Osteoblast (primary cell): ENCODE measurements around the gene ADGRF4. TPM values are rescaled to one million over a fixed set of nuclear protein-coding genes. Genes with fewer than 3 reads are reported as not detected.

Source experiments
- DNase-seq: peaks from one replicate; pipeline ENCODE4 v3.0.0; 2011; ENCODE audit warnings: low spot score, mixed read lengths; ENCODE audit not compliant: insufficient read length; ENCODE audit errors: missing footprints
- H2AFZ ChIP-seq: 2 replicates; pipeline ENCODE4 v1.6.0; 2011; ENCODE audit warnings: mild to moderate bottlenecking, low read length
- H3K27ac ChIP-seq: 2 replicates; pipeline ENCODE4 v1.5.1; 2011; ENCODE audit warnings: mild to moderate bottlenecking, low read depth, low read length, moderate library complexity
- H3K27me3 ChIP-seq: 2 replicates; pipeline ENCODE4 v1.6.0; 2012; ENCODE audit warnings: mild to moderate bottlenecking, control low read depth, inconsistent platforms, low read length, moderate library complexity; ENCODE audit not compliant: insufficient read depth
- H3K36me3 ChIP-seq: 2 replicates; pipeline ENCODE4 v1.5.1; 2011; ENCODE audit warnings: mild to moderate bottlenecking, low read length, control low read depth, moderate library complexity; ENCODE audit not compliant: insufficient read depth
- H3K4me1 ChIP-seq: 2 replicates; pipeline ENCODE4 v1.5.1; 2011; ENCODE audit warnings: mild to moderate bottlenecking, low read length, control low read depth, moderate library complexity; ENCODE audit not compliant: insufficient read depth
- H3K4me2 ChIP-seq: 2 replicates; pipeline ENCODE4 v1.6.0; 2011; ENCODE audit warnings: mild to moderate bottlenecking, low read length; ENCODE audit not compliant: insufficient read depth
- H3K4me3 ChIP-seq: fragments of 200-600 bp; sonication (generic); 3 replicates; pipeline ENCODE4 v1.5.1; 2012; ENCODE audit warnings: mild to moderate bottlenecking, low read length, inconsistent platforms; ENCODE audit not compliant: insufficient read depth
- H3K79me2 ChIP-seq: 2 replicates; pipeline ENCODE4 v1.6.0; 2012; ENCODE audit warnings: mild to moderate bottlenecking, low read length, control low read depth, inconsistent platforms; ENCODE audit not compliant: insufficient read depth
- H3K9me3 ChIP-seq: 2 replicates; pipeline ENCODE4 v1.5.1; 2011; ENCODE audit warnings: low read depth, low read length, control low read depth
- H4K20me1 ChIP-seq: 2 replicates; pipeline ENCODE4 v1.6.0; 2012; ENCODE audit warnings: mild to moderate bottlenecking, low read length, control low read depth; ENCODE audit not compliant: insufficient read depth
- total RNA-seq: library from RNA; depleted of rRNA; stranded (reverse); fragments of >200 nt; gene quantifications from 2 replicates; pipeline ENCODE4 v1.2.3, GENCODE V29; 2012
- TF ChIP-seq, protein P1 (sequence below): IDR thresholded peaks from 2 replicates; pipeline ENCODE4 v1.5.1; 2011; ENCODE audit warnings: mild to moderate bottlenecking, low read depth, low read length, moderate library complexity; ENCODE audit errors: extremely low read depth

ADGRF4 gene
- total RNA-seq, 1 donor, result under 0.01 TPM

DNA sequence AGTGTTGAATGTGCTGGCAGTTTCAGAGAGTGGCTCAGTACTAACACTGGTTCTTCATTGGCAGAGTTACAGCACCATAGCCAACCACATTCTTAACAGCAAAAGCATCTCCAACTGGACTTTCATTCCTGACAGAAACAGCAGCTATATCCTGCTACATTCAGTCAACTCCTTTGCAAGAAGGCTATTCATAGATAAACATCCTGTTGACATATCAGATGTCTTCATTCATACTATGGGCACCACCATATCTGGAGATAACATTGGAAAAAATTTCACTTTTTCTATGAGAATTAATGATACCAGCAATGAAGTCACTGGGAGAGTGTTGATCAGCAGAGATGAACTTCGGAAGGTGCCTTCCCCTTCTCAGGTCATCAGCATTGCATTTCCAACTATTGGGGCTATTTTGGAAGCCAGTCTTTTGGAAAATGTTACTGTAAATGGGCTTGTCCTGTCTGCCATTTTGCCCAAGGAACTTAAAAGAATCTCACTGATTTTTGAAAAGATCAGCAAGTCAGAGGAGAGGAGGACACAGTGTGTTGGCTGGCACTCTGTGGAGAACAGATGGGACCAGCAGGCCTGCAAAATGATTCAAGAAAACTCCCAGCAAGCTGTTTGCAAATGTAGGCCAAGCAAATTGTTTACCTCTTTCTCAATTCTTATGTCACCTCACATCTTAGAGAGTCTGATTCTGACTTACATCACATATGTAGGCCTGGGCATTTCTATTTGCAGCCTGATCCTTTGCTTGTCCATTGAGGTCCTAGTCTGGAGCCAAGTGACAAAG lies 17.0 kb upstream of the ADGRF4 start:
- DNase-seq, result no peak
- Histone ChIP-seq H3K79me2 (no peaks in the 10 kb centered on the region), H3K27ac (no peak overlapping the region), H3K36me3 (no peaks in the 10 kb centered on the region), H3K9me3 (no peaks in the 10 kb centered on the region), H2AFZ (no peak overlapping the region), H3K27me3 (no peaks in the 10 kb centered on the region), H4K20me1 (no peaks in the 10 kb centered on the region), H3K4me2 (no peak overlapping the region), H3K4me3 (no peak overlapping the region), H3K4me1 (no peaks in the 10 kb centered on the region)
- TF ChIP-seq, protein P1, sequence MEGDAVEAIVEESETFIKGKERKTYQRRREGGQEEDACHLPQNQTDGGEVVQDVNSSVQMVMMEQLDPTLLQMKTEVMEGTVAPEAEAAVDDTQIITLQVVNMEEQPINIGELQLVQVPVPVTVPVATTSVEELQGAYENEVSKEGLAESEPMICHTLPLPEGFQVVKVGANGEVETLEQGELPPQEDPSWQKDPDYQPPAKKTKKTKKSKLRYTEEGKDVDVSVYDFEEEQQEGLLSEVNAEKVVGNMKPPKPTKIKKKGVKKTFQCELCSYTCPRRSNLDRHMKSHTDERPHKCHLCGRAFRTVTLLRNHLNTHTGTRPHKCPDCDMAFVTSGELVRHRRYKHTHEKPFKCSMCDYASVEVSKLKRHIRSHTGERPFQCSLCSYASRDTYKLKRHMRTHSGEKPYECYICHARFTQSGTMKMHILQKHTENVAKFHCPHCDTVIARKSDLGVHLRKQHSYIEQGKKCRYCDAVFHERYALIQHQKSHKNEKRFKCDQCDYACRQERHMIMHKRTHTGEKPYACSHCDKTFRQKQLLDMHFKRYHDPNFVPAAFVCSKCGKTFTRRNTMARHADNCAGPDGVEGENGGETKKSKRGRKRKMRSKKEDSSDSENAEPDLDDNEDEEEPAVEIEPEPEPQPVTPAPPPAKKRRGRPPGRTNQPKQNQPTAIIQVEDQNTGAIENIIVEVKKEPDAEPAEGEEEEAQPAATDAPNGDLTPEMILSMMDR, result no peak

GRCh38 chr6:47686411-47686810 lies 12.0 kb upstream of the ADGRF4 start:
- Histone ChIP-seq H3K79me2 (no peaks in the 10 kb centered on the region), H3K27ac (no peak overlapping the region), H3K4me1 (no peaks in the 10 kb centered on the region), H2AFZ (no peak overlapping the region), H4K20me1 (no peaks in the 10 kb centered on the region), H3K4me3 (no peak overlapping the region), H3K36me3 (no peaks in the 10 kb centered on the region), H3K4me2 (no peak overlapping the region), H3K9me3 (no peaks in the 10 kb centered on the region), H3K27me3 (no peaks in the 10 kb centered on the region)
- DNase-seq, result no peak
- TF ChIP-seq, protein P1, result no peak

GRCh38 chr6:47687432-47687831 lies 10.9 kb upstream of the ADGRF4 start:
- Histone ChIP-seq H3K4me3 (no peak overlapping the region), H3K79me2 (no peaks in the 10 kb centered on the region), H3K4me1 (no peaks in the 10 kb centered on the region), H3K4me2 (no peak overlapping the region), H3K27me3 (no peaks in the 10 kb centered on the region), H4K20me1 (no peaks in the 10 kb centered on the region), H2AFZ (no peak overlapping the region), H3K9me3 (no peaks in the 10 kb centered on the region), H3K36me3 (no peaks in the 10 kb centered on the region), H3K27ac (no peak overlapping the region)
- TF ChIP-seq, protein P1, result no peak
- DNase-seq, result no peak

DNA sequence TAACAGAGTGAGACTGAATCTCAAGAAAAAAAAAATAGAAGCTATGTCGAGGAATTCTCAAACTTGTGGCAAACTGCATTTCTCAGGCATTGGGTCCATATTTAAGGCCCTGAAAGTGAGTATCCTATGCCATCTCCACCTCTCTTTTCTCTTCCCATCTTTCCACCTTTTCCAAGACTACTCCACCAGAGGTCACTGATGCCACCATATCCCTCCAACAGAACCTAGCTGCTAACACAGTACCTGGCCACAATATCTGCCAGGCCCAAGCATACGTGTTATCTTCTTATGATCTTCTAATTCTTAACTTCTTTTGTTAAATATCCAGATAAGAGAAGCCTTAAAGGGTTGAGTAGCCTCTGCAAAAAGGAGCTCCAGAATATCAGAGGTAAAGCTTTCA lies 8.2 kb upstream of the ADGRF4 start:
- DNase-seq, result no peak
- Histone ChIP-seq H3K9me3 (no peaks in the 10 kb centered on the region), H3K27ac (no peak overlapping the region), H3K27me3 (no peaks in the 10 kb centered on the region), H3K4me3 (no peak overlapping the region), H2AFZ (no peak overlapping the region), H3K79me2 (no peaks in the 10 kb centered on the region), H3K4me2 (no peak overlapping the region), H3K36me3 (no peaks in the 10 kb centered on the region), H4K20me1 (no peaks in the 10 kb centered on the region), H3K4me1 (no peaks in the 10 kb centered on the region)
- TF ChIP-seq, protein P1, result no peak
